GM18870 (cell line): Measurements from ENCODE around the gene PAXX.

ENCODE experiments used
- ATAC-seq: cut with Tn5 transposase; IDR thresholded peaks from one replicate; pipeline ENCODE4 v1.9.1; 2021; ENCODE audit warnings: moderate library complexity; ENCODE audit not compliant: unreplicated experiment

PAXX gene

GRCh38 chr9:136964833-136965422, 27.3 kb upstream of the PAXX start:
- no peak for ATAC-seq

- ATAC-seq = no peak
Measured at GRCh38 chr9:136965771-136966484, 26.3 kb upstream of the PAXX start.

GRCh38 chr9:136968333-136969127, 23.7 kb upstream of the PAXX start:
- no peak for ATAC-seq

GRCh38 chr9:136969150-136969549, 23.1 kb upstream of the PAXX start:
- ATAC-seq = no peak

- no peak for ATAC-seq
Measured at GRCh38 chr9:136969774-136970173, 22.4 kb upstream of the PAXX start.

GRCh38 chr9:136970361-136970760, 21.9 kb upstream of the PAXX start:
- no peak for ATAC-seq

GRCh38 chr9:136971746-136972145, 20.5 kb upstream of the PAXX start:
- no peak for ATAC-seq

- ATAC-seq = no peak
Measured at GRCh38 chr9:136972335-136972734, 19.9 kb upstream of the PAXX start.

GRCh38 chr9:136972743-136973142, 19.5 kb upstream of the PAXX start:
- no peak for ATAC-seq

- ATAC-seq = no peak
Measured at GRCh38 chr9:136973618-136974617, 18.3 kb upstream of the PAXX start.

GRCh38 chr9:136974817-136975535, 17.2 kb upstream of the PAXX start:
- no peak for ATAC-seq

- no peak for ATAC-seq
Measured at GRCh38 chr9:136975644-136976043, 16.6 kb upstream of the PAXX start.

- no peak for ATAC-seq
Measured at GRCh38 chr9:136977223-136977622, 15.0 kb upstream of the PAXX start, which contains the start of gene PTGDS. PTGDS (plus strand) TSS chr9:136977504; CDS start chr9:136977579, 75 bp downstream.

GRCh38 chr9:136977649-136978072, 14.6 kb upstream of the PAXX start:
- ATAC-seq = no peak

- ATAC-seq = no peak
Measured at GRCh38 chr9:136978073-136978864, 14.0 kb upstream of the PAXX start.

- no peak for ATAC-seq
Measured at GRCh38 chr9:136978865-136979544, 13.2 kb upstream of the PAXX start.

GRCh38 chr9:136979769-136980587, 12.2 kb upstream of the PAXX start:
- ATAC-seq = no peak
